COLO829 (cell line): ENCODE results near the gene PELI2.

ENCODE experiments used
- DNase-seq: peaks from one replicate; pipeline ENCODE4 v3.0.0; 2012; ENCODE audit warnings: low spot score

Gene PELI2

DNA sequence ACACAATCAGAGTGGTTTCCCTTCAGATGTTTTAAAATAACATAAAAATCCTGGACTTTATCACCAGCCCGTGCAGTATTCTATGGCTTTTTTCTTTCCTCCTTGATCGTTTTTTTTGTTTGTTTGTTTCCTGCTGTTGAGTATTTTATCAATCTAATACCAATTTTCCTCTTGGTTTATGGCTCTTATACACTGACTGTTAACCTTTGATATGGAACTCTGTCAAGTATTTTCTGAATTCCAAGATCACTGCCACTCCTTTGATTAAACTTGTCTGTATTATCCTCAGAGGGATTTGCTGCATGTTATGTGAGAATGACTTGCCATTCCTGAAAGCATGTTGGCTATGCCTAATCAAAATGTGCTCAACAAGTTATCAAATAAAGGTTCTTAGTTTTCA is 88.4 kb downstream of the PELI2 start:
- DNase-seq = no peak

DNA sequence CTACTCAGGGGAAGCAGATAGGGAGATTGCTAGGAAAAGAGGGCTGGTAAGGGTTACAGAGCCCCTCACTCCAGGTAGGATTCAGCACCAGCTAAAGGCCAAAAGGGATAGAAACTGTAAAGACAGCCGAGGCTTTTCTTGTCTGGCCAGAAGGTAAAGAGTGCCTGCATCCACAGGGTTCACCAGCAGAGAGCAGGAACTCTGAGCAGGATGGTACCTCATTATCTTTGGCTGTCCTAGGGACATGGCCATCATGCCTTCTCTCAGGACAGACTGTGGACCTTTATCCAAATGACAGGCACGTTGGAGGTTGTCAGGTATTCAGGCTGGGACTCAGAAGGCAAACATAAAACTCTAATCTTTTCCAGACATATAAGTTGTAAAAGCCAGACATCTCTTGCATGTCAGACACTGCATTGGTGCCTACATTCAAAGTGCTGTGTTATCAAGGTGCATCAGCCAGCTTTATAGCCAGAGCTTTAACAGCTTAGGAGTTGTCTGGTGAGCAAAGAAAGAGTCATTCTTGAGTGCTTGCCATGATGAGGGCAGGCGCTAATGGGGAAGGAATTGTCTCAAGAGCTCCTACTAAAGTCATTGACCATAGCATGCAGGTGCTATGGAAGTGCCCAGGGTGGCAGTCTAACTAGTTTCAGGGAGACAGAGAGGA is 89.5 kb downstream of the PELI2 start:
- no peak for DNase-seq

GRCh38 chr14:56208520-56208919 is 90.3 kb downstream of the PELI2 start:
- DNase-seq = no peak

DNA sequence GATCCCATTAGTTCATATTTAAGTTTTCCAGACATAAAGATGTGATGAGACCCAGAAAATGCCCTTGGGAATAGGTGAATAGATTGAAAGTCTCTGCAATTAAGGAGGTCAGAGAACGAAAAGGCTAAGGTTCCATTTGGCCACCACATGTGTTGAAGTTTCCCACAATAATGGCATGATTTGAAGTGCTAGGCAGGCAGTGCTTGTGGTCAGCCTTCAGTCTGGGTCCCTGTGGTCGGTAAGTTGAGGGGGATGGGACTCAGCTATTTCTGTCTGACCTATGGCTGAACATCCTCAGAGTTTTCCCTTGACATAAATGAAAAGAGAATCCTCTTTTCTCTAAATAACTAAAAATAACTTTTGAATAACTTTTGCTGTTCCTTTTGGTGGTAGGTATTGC is 92.4 kb downstream of the PELI2 start:
- no peak for DNase-seq

- no peak for DNase-seq
These were observed 92.9 kb downstream of the PELI2 start for GRCh38 chr14:56211084-56211483.

GRCh38 chr14:56211844-56212243 is 93.6 kb downstream of the PELI2 start:
- no peak for DNase-seq

GRCh38 chr14:56212521-56212920 is 94.3 kb downstream of the PELI2 start:
- no peak for DNase-seq

DNA sequence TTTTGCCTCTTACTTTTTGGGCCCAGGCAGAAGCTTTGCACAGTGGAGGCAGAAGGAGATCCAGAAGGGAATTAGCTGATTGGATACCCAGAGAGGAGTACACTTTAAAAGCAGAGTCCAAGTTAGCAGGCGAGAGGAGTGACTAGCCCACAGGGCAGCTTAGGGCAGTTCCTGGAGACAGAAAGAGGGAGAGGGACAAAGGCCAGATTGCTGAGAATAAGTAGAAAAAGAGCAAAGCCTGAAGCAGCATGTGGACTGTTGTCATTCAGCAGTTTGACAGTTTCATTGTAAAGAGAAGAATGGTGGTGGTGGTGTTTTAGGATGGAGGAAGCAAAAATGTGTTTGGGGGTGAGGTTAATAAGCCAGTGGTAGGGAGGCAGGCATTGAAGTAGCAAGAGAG is 95.1 kb downstream of the PELI2 start:
- DNase-seq = no peak

DNA sequence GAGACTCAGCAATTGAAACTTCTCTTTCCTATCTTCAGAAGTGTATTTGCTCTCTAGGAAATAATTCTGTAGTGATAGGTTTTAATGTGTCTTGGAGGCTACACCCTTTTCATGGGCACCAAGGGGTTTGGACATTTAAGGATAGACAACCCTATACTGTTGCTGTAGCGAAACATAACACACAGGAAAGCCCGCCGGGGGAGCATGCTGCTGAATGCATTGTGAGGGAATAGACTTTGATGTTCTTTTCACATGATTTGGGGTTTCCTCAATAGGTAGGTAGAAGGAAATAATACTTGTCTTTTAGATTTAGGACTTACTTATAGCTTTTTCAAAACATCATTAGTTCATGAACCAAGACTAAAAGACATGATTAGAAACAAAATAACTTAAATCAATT is 97.0 kb downstream of the PELI2 start:
- DNase-seq = no peak

DNA sequence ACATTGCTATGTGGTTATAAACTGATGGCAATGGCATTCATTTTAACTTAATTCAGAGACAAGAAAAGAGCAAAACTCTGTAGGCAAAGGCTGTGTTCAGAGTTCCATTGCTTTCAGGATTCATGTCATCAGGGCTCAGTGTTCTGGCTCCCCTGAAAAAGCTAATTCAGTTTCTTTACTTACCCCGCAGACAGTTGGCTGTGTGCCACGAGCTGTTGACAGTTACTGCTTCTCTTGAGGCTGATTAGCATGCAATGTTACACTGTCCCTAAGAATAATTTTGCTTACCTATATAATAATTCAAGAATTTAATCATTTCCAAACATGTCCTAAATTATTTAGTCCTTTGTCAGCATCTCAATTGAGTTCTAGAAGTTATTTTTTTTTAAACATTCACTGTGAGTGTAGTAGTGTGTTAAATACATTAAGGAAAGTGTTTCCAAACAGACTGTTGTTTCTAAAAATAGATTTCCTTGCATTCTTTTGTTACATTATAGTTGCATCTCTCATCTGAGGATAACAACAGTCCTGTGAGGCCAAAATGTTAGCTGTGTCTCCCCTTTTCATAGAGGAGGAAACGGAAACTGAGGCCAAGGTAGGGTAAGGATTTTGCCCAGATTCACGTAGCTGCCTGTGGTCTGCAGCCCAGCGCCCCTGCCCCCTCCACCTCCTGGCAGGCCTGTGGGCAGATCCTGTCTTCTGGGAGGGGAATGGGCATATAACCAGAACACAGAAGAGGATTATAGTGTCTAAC is 98.6 kb downstream of the PELI2 start:
- no peak for DNase-seq

GRCh38 chr14:56217380-56218045 is 99.3 kb downstream of the PELI2 start:
- no peak for DNase-seq

- DNase-seq = no peak
These were observed 101.6 kb downstream of the PELI2 start for GRCh38 chr14:56219666-56220413.

DNA sequence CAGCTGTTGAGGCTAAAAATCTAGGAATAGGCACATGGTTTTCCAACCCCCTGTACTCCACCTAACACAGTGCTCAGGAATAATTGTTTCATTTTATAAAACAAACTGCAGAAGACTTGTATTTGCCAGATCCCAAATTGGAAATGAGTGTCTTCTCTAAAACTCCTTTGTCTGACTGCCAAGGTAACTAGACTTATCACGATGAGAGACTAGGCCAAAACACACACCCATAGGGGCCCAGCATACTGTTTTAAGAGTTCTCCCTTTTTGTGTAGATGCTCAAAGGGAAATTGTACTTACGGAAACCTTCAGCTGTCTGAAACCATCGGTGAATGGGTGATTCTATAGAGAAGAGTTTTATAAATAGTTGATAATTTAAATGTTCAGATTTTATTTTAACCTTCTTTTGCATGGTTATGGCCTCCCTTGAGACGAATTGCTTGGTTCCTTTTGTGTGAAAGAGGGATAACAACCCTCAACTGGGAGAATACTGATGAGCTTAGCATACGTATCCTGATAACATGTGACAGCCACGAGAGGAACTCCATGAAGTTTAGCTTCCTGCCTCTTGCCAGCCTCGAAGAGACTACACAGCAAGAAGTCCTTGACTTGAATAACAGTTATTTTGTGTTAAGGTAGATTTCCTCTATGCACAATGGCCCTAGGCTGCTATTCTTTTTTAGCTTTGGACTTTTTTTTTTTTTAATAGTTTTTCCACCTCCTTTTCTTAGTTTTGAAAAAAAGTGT is 103.3 kb downstream of the PELI2 start:
- DNase-seq = no peak

GRCh38 chr14:56224229-56224628 is 106.0 kb downstream of the PELI2 start:
- no peak for DNase-seq

DNA sequence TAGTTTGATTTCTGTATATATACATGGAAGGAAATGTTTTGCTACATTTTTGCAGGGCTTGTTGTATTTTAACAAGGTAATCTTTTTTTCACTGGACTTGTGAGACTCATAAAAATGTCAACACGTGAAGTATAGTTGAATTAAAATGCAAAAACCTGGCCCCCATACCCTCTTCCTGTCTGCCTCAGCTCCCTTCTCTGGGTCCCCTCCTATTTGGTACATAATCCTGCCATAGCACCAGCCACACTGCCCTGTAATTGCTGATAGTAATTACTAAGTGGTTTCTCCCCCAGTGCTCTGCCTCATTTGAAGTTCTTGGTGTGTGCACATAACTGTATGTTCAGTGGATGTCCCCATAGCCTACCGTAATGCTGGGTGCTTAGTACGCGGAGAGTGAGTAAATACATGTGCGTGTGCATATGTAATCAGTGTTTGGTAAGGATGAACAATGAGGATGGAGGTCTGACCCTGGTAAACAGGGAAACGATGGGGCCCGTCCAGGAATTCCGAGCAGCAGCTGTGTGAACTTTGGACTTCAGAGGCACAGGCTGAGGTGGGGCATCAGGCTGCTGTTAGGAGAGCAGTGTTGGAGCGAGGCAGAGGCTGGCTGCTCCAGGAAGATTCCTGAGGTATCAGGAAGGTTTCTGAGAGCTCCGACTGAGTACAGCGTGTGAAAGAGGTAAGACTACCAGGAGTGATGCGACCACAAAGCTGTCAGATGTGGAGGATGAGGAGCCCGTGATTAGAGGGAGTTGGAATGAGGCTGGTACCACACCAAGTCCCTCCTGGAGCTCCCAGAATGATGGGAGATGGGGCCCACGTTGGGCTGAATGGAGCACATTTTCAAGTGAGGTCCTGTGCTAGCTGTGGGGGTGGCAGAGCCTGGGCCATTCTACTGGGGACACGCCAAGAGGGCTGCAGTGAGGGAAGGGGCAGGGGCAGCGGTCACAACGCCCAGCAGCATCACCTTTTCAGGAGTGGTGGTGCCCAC is 106.8 kb downstream of the PELI2 start:
- DNase-seq = no peak

- DNase-seq = no peak
These were observed 117.2 kb downstream of the PELI2 start for GRCh38 chr14:56235388-56235787.

DNA sequence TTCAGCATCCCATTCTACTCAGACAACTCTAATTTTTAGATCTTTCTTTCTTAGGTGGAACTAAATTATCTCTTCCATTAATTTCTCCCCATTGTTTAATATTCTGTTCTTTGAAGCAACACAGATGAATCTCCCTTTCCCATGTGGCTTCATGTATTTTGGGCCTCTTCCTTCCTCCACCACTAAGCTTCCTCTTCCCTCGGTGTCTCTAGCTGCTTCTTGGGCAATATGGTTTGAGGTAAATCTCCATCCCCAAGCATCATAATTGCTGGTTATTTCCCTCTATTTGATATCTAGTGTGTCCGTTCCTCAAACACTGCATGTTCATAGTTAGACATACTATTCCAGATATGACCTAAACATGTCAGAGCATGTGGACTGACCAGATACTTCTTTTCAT is 119.2 kb downstream of the PELI2 start:
- no peak for DNase-seq

- no peak for DNase-seq
These were observed 123.2 kb downstream of the PELI2 start for GRCh38 chr14:56241461-56241860.

GRCh38 chr14:56243110-56243509 is 124.9 kb downstream of the PELI2 start:
- no peak for DNase-seq

GRCh38 chr14:56244138-56244789 is 126.1 kb downstream of the PELI2 start:
- no peak for DNase-seq
